Measurements from ENCODE around the gene STARD3.

Gene STARD3

GRCh38 chr17:39647256-39647655, 10.3 kb downstream of the STARD3 start:
- Mint-ChIP-seq H3K27ac (no peak overlapping the region), H3K4me1 (ENCODE audit: low read depth) (peaks cover 97% of the 10 kb centered on the region)

GRCh38 chr17:39648616-39649366, 11.8 kb downstream of the STARD3 start:
- no peaks in the 10 kb centered on the region for H3K9me3 Mint-ChIP-seq
- intact Hi-C loops (cut with micrococcal nuclease) = no loop called here
- H3K4me3 Mint-ChIP-seq = no peak overlapping the region
- H3K27ac Mint-ChIP-seq = peak overlapping the region; percentile 1
- peaks cover 97% of the 10 kb centered on the region for H3K4me1 Mint-ChIP-seq (ENCODE audit: low read depth)
- H3K36me3 Mint-ChIP-seq (ENCODE audit: low read depth) = peaks cover 65% of the 10 kb centered on the region
- no peaks in the 10 kb centered on the region for H3K27me3 Mint-ChIP-seq

More at GRCh38 chr17:39647256-39647655, 10.3 kb downstream of the STARD3 start:
- intact Hi-C loops (cut with micrococcal nuclease) = no loop called here
- H3K4me3 Mint-ChIP-seq = no peak overlapping the region
- no peaks in the 10 kb centered on the region for H3K9me3 Mint-ChIP-seq
- no peaks in the 10 kb centered on the region for H3K27me3 Mint-ChIP-seq
- H3K36me3 Mint-ChIP-seq (ENCODE audit: low read depth) = peaks cover 53% of the 10 kb centered on the region

GRCh38 chr17:39650121-39650579, 13.2 kb downstream of the STARD3 start:
- no peaks in the 10 kb centered on the region for H3K27me3 Mint-ChIP-seq
- intact Hi-C loops (cut with micrococcal nuclease) = no loop called here
- H3K27ac Mint-ChIP-seq = no peak overlapping the region
- peaks cover 87% of the 10 kb centered on the region for H3K4me1 Mint-ChIP-seq (ENCODE audit: low read depth)
- H3K9me3 Mint-ChIP-seq = no peaks in the 10 kb centered on the region
- no peak overlapping the region for H3K4me3 Mint-ChIP-seq
- H3K36me3 Mint-ChIP-seq (ENCODE audit: low read depth) = peaks cover 72% of the 10 kb centered on the region

- Mint-ChIP-seq H3K36me3 (ENCODE audit: low read depth) (peaks cover 76% of the 10 kb centered on the region), H3K4me3 (no peak overlapping the region), H3K4me1 (ENCODE audit: low read depth) (peaks cover 80% of the 10 kb centered on the region), H3K9me3 (no peaks in the 10 kb centered on the region), H3K27me3 (no peaks in the 10 kb centered on the region), H3K27ac (peak overlapping the region; percentile 63)
- intact Hi-C loops (cut with micrococcal nuclease) = no loop called here
These were observed 15.1 kb downstream of the STARD3 start for GRCh38 chr17:39651923-39652586.

- Mint-ChIP-seq H3K27me3 (no peaks in the 10 kb centered on the region), H3K4me1 (ENCODE audit: low read depth) (peaks cover 76% of the 10 kb centered on the region), H3K27ac (peak overlapping the region; percentile 63), H3K9me3 (no peaks in the 10 kb centered on the region), H3K4me3 (no peak overlapping the region), H3K36me3 (ENCODE audit: low read depth) (peaks cover 80% of the 10 kb centered on the region)
- intact Hi-C loops (cut with micrococcal nuclease) = no loop called here
These were observed 15.8 kb downstream of the STARD3 start for GRCh38 chr17:39652587-39653315.

GRCh38 chr17:39653316-39653661, 16.3 kb downstream of the STARD3 start:
- intact Hi-C loops (cut with micrococcal nuclease) = no loop called here
- Mint-ChIP-seq H3K4me3 (no peak overlapping the region), H3K9me3 (no peaks in the 10 kb centered on the region), H3K36me3 (ENCODE audit: low read depth) (peaks cover 85% of the 10 kb centered on the region), H3K27ac (peak overlapping the region; percentile 63), H3K4me1 (ENCODE audit: low read depth) (peaks cover 76% of the 10 kb centered on the region), H3K27me3 (no peaks in the 10 kb centered on the region)

GRCh38 chr17:39653662-39654331, 16.9 kb downstream of the STARD3 start:
- H3K4me1 Mint-ChIP-seq (ENCODE audit: low read depth) = peaks cover 76% of the 10 kb centered on the region
- no peaks in the 10 kb centered on the region for H3K9me3 Mint-ChIP-seq
- H3K4me3 Mint-ChIP-seq = no peak overlapping the region
- no peak overlapping the region for H3K27ac Mint-ChIP-seq
- intact Hi-C loops (cut with micrococcal nuclease) = no loop called here
- peaks cover 90% of the 10 kb centered on the region for H3K36me3 Mint-ChIP-seq (ENCODE audit: low read depth)
- H3K27me3 Mint-ChIP-seq = no peaks in the 10 kb centered on the region

GRCh38 chr17:39655105-39655504, 18.2 kb downstream of the STARD3 start:
- Mint-ChIP-seq H3K27ac (no peak overlapping the region), H3K36me3 (ENCODE audit: low read depth) (peaks cover 93% of the 10 kb centered on the region), H3K4me1 (ENCODE audit: low read depth) (peaks cover 79% of the 10 kb centered on the region), H3K27me3 (no peaks in the 10 kb centered on the region), H3K9me3 (no peaks in the 10 kb centered on the region), H3K4me3 (no peak overlapping the region)
- intact Hi-C loops (cut with micrococcal nuclease) = no loop called here

GRCh38 chr17:39658346-39658745, 21.4 kb downstream of the STARD3 start:
- Mint-ChIP-seq H3K4me3 (no peak overlapping the region), H3K4me1 (ENCODE audit: low read depth) (peaks cover 73% of the 10 kb centered on the region), H3K27me3 (no peaks in the 10 kb centered on the region), H3K9me3 (no peaks in the 10 kb centered on the region), H3K36me3 (ENCODE audit: low read depth) (peaks cover 100% of the 10 kb centered on the region), H3K27ac (peak overlapping the region; percentile 66)
- intact Hi-C loops (cut with micrococcal nuclease) = loop anchor here (2.0 kb wide), 1 partner anchor 16 kb away; no protein-coding TSS in a partner anchor

GRCh38 chr17:39658760-39659159, 21.8 kb downstream of the STARD3 start:
- intact Hi-C loops (cut with micrococcal nuclease) = loop anchor here (2.0 kb wide), 1 partner anchor 16 kb away; no protein-coding TSS in a partner anchor
- Mint-ChIP-seq H3K27ac (peak overlapping the region; percentile 66), H3K27me3 (no peaks in the 10 kb centered on the region), H3K4me1 (ENCODE audit: low read depth) (peaks cover 70% of the 10 kb centered on the region), H3K36me3 (ENCODE audit: low read depth) (peaks cover 100% of the 10 kb centered on the region), H3K9me3 (no peaks in the 10 kb centered on the region), H3K4me3 (no peak overlapping the region)

- Mint-ChIP-seq H3K27ac (peak overlapping the region; percentile 66), H3K9me3 (no peaks in the 10 kb centered on the region), H3K27me3 (peaks cover 7% of the 10 kb centered on the region), H3K4me3 (no peak overlapping the region), H3K4me1 (ENCODE audit: low read depth) (peaks cover 71% of the 10 kb centered on the region), H3K36me3 (ENCODE audit: low read depth) (peaks cover 99% of the 10 kb centered on the region)
- intact Hi-C loops (cut with micrococcal nuclease) = loop anchor here (2.0 kb wide), 1 partner anchor 17 kb away; no protein-coding TSS in a partner anchor
These were observed 22.5 kb downstream of the STARD3 start for GRCh38 chr17:39659279-39660010.

GRCh38 chr17:39660011-39660360, 23.0 kb downstream of the STARD3 start:
- Mint-ChIP-seq H3K4me3 (no peak overlapping the region), H3K4me1 (ENCODE audit: low read depth) (peaks cover 73% of the 10 kb centered on the region), H3K36me3 (ENCODE audit: low read depth) (peaks cover 94% of the 10 kb centered on the region), H3K27me3 (peaks cover 12% of the 10 kb centered on the region), H3K9me3 (no peaks in the 10 kb centered on the region), H3K27ac (peak overlapping the region; percentile 66)
- intact Hi-C loops (cut with micrococcal nuclease) = no loop called here

Data from dendritic cell treated with granulocyte-macrophage colony-stimulating factor and Interleukin-4, amounts not matched to agents 40 ng/mL and 50 ng/mL, for 4 days (primary cell).